HEK293 (cell line): ENCODE data around the gene OR9A2.

Experiments
- CTCF ChIA-PET: fragments of 350-600 bp; formaldehyde crosslinking; extraction: SDS; loops from one replicate; lab custom pipeline; 2021; ENCODE audit warnings: antibody characterized with exemption; lab: Yijun Ruan, JAX
- POLR2A ChIA-PET: fragments of 300-600 bp; formaldehyde crosslinking; extraction: SDS; loops from one replicate; lab custom pipeline; 2020; ENCODE audit warnings: antibody characterized with exemption, inconsistent platforms; lab: Yijun Ruan, JAX
- H3K27ac ChIP-seq: fragments of 200-500 bp; sonication (Bioruptor generic); 2 replicates; pipeline ENCODE4 v1.5.1; 2014; ENCODE audit warnings: low read depth, low read length, control low read depth, inconsistent platforms; ENCODE audit errors: extremely low read depth
- H3K36me3 ChIP-seq, 2 experiments: fragments of 200-500 bp in 1 of 2; sonication (Bioruptor generic) in 1 of 2; 1 replicate in 1 of 2; 2 replicates in 1 of 2; pipeline ENCODE4 v1.5.1; 2014 to 2017; ENCODE audit warnings: inconsistent platforms in 2 of 2, low read length in 2 of 2; ENCODE audit not compliant: control insufficient read depth in 2 of 2, insufficient read depth in 1 of 2
- H3K4me1 ChIP-seq: fragments of 200-500 bp; sonication (Bioruptor generic); 2 replicates; pipeline ENCODE4 v1.5.1; 2014; ENCODE audit warnings: mild to moderate bottlenecking, low read length, inconsistent platforms; ENCODE audit not compliant: control insufficient read depth, insufficient read depth
- H3K4me3 ChIP-seq: 2 replicates; pipeline ENCODE4 v1.5.1; 2011; ENCODE audit warnings: low read depth, mild to moderate bottlenecking, control low read depth, low read length, moderate library complexity
- H3K9me3 ChIP-seq: fragments of 200-500 bp; sonication (Bioruptor generic); 2 replicates; pipeline ENCODE4 v1.5.1; 2014; ENCODE audit warnings: low read depth, low read length, inconsistent platforms; ENCODE audit not compliant: control insufficient read depth, insufficient read depth
- GLIS2 ChIP-seq: fragments of 450-650 bp; formaldehyde crosslinking; IDR thresholded peaks from 2 replicates; pipeline ENCODE4 v1.5.1; 2016; ENCODE audit warnings: missing biosample characterization, missing genetic modification characterization
- HOXA7 ChIP-seq: sonication (generic); formaldehyde crosslinking; IDR thresholded peaks from 2 replicates; pipeline ENCODE4 v1.8.1; 2022; ENCODE audit warnings: missing genetic modification reagents, borderline replicate concordance
- HOXC10 ChIP-seq: sonication (generic); formaldehyde crosslinking; IDR thresholded peaks from 2 replicates; pipeline ENCODE4 v1.8.1; 2023; ENCODE audit warnings: mild to moderate bottlenecking, missing genetic modification reagents
- KLF7 ChIP-seq: fragments of 450-650 bp; formaldehyde crosslinking; IDR thresholded peaks from 2 replicates; pipeline ENCODE4 v1.5.1; 2016; ENCODE audit warnings: missing biosample characterization, missing genetic modification characterization, borderline replicate concordance
- KLF8 ChIP-seq: fragments of 450-650 bp; formaldehyde crosslinking; IDR thresholded peaks from 2 replicates; pipeline ENCODE4 v1.5.1; 2016; ENCODE audit warnings: missing biosample characterization, missing genetic modification characterization
- MYNN ChIP-seq: fragments of 450-650 bp; formaldehyde crosslinking; IDR thresholded peaks from 2 replicates; pipeline ENCODE4 v1.5.1; 2016; ENCODE audit warnings: missing biosample characterization, missing genetic modification characterization, borderline replicate concordance
- PRDM1 ChIP-seq: fragments of 450-650 bp; formaldehyde crosslinking; IDR thresholded peaks from 2 replicates; pipeline ENCODE4; 2016; ENCODE audit warnings: missing biosample characterization, missing genetic modification characterization
- YY1 ChIP-seq: fragments of 450-650 bp; formaldehyde crosslinking; IDR thresholded peaks from 2 replicates; pipeline ENCODE4 v1.5.1; 2018; ENCODE audit warnings: missing biosample characterization, missing genetic modification characterization
- ZBTB17 ChIP-seq: fragments of 450-650 bp; formaldehyde crosslinking; IDR thresholded peaks from 2 replicates; pipeline ENCODE4 v1.5.1; 2016; ENCODE audit warnings: missing biosample characterization, missing genetic modification characterization
- ZBTB6 ChIP-seq: fragments of 450-650 bp; formaldehyde crosslinking; IDR thresholded peaks from 2 replicates; pipeline ENCODE4 v1.5.1; 2017; ENCODE audit warnings: missing biosample characterization, missing genetic modification characterization
- ZFP69B ChIP-seq: fragments of 450-650 bp; formaldehyde crosslinking; IDR thresholded peaks from 2 replicates; pipeline ENCODE4 v1.5.1; 2016; ENCODE audit warnings: missing biosample characterization, missing genetic modification characterization
- ZNF140 ChIP-seq: fragments of 450-650 bp; formaldehyde crosslinking; IDR thresholded peaks from 2 replicates; pipeline ENCODE4 v1.5.1; 2016; ENCODE audit warnings: missing biosample characterization, missing genetic modification characterization
- ZNF146 ChIP-seq: fragments of 450-650 bp; formaldehyde crosslinking; IDR thresholded peaks from 2 replicates; pipeline ENCODE4 v1.5.1; 2016; ENCODE audit warnings: missing biosample characterization, missing genetic modification characterization
- ZNF169 ChIP-seq: fragments of 450-650 bp; formaldehyde crosslinking; IDR thresholded peaks from 2 replicates; pipeline ENCODE4 v1.5.1; 2016; ENCODE audit warnings: missing biosample characterization, missing genetic modification characterization
- ZNF174 ChIP-seq: fragments of 450-650 bp; formaldehyde crosslinking; IDR thresholded peaks from 2 replicates; pipeline ENCODE4 v1.5.0; 2017; ENCODE audit warnings: missing biosample characterization, mild to moderate bottlenecking, missing genetic modification characterization
- ZNF184 ChIP-seq: fragments of 450-650 bp; IDR thresholded peaks from 2 replicates; pipeline ENCODE4 v1.5.1; 2018; ENCODE audit warnings: missing biosample characterization, mild to moderate bottlenecking, missing genetic modification characterization
- ZNF24 ChIP-seq: fragments of 450-650 bp; formaldehyde crosslinking; IDR thresholded peaks from 2 replicates; pipeline ENCODE4 v1.5.1; 2016; ENCODE audit warnings: missing biosample characterization, missing genetic modification characterization
- ZNF292 ChIP-seq: fragments of 450-650 bp; formaldehyde crosslinking; IDR thresholded peaks from 2 replicates; pipeline ENCODE4 v1.5.1; 2016; ENCODE audit warnings: low read depth, missing biosample characterization, missing genetic modification characterization, borderline replicate concordance
- ZNF354C ChIP-seq: fragments of 450-650 bp; formaldehyde crosslinking; IDR thresholded peaks from 2 replicates; pipeline ENCODE4 v1.5.1; 2016; ENCODE audit warnings: missing biosample characterization, missing genetic modification characterization, low read depth, borderline replicate concordance
- ZNF510 ChIP-seq: fragments of 450-650 bp; formaldehyde crosslinking; IDR thresholded peaks from 2 replicates; pipeline ENCODE4 v1.5.1; 2018; ENCODE audit warnings: mild to moderate bottlenecking, missing genetic modification characterization, missing biosample characterization; ENCODE audit not compliant: insufficient replicate concordance
- ZNF529 ChIP-seq: fragments of 450-650 bp; formaldehyde crosslinking; IDR thresholded peaks from 2 replicates; pipeline ENCODE4 v1.5.1; 2017; ENCODE audit warnings: missing genetic modification characterization, missing biosample characterization; ENCODE audit not compliant: insufficient replicate concordance
- ZNF660 ChIP-seq: fragments of 450-650 bp; IDR thresholded peaks from 2 replicates; pipeline ENCODE4 v1.5.1; 2018; ENCODE audit warnings: missing biosample characterization, mild to moderate bottlenecking, missing genetic modification characterization
- ZNF830 ChIP-seq: fragments of 450-650 bp; IDR thresholded peaks from 2 replicates; pipeline ENCODE4 v1.5.0; 2018; ENCODE audit warnings: missing biosample characterization, missing genetic modification characterization, low read depth, mild to moderate bottlenecking, moderate library complexity
- ZSCAN5A ChIP-seq: fragments of 450-650 bp; formaldehyde crosslinking; IDR thresholded peaks from 2 replicates; pipeline ENCODE4 v1.5.1; 2016; ENCODE audit warnings: missing biosample characterization, missing genetic modification characterization
- ZXDB ChIP-seq: fragments of 450-650 bp; formaldehyde crosslinking; IDR thresholded peaks from 2 replicates; pipeline ENCODE4 v1.5.1; 2016; ENCODE audit warnings: missing biosample characterization, missing genetic modification characterization
- TF ChIP-seq, protein P1 (sequence below): fragments of 450-650 bp; formaldehyde crosslinking; IDR thresholded peaks from 2 replicates; pipeline ENCODE4 v1.5.1; 2016; ENCODE audit warnings: missing biosample characterization, missing genetic modification characterization, low read depth

The OR9A2 gene

DNA sequence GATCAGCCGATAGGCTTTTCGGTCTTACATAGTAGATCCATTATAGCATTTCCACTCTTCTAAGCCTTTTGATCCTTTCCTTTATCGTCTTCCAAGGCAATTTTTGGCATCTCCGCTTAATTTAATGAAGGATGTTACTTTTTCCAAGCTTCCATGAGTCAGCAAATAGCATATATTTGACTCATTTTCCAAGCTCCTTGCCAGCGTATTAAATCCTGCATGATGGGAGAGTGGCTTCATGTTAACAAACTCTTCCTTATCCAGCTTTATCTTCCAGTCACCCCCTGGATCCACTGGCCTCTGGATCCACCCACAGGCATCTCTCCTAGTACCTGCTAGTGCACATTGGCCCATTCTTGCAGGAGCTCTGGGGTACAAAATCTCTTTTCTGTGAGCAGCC is 13.0 kb downstream of the OR9A2 start:
- no peaks in the 10 kb centered on the region for H3K4me1 ChIP-seq
- POLR2A ChIA-PET, result no interaction called here
- TF ChIP-seq, protein P1, sequence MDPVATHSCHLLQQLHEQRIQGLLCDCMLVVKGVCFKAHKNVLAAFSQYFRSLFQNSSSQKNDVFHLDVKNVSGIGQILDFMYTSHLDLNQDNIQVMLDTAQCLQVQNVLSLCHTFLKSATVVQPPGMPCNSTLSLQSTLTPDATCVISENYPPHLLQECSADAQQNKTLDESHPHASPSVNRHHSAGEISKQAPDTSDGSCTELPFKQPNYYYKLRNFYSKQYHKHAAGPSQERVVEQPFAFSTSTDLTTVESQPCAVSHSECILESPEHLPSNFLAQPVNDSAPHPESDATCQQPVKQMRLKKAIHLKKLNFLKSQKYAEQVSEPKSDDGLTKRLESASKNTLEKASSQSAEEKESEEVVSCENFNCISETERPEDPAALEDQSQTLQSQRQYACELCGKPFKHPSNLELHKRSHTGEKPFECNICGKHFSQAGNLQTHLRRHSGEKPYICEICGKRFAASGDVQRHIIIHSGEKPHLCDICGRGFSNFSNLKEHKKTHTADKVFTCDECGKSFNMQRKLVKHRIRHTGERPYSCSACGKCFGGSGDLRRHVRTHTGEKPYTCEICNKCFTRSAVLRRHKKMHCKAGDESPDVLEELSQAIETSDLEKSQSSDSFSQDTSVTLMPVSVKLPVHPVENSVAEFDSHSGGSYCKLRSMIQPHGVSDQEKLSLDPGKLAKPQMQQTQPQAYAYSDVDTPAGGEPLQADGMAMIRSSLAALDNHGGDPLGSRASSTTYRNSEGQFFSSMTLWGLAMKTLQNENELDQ, result no peak
- TF ChIP-seq ZBTB17 (tag by site-specific recombination) (no peak), ZNF146 (tag by site-specific recombination) (no peak), ZNF529 (tag by site-specific recombination) (no peak), KLF7 (no peak), ZNF660 (no peak), ZNF830 (tag by site-specific recombination) (no peak), HOXC10 (no peak), ZNF140 (no peak), YY1 (tag by site-specific recombination) (no peak), KLF8 (tag by site-specific recombination) (no peak), ZXDB (tag by site-specific recombination) (no peak), ZSCAN5A (tag by site-specific recombination) (no peak), MYNN (tag by site-specific recombination) (no peak), ZNF354C (tag by site-specific recombination) (no peak), PRDM1 (tag by site-specific recombination) (no peak), ZNF510 (tag by site-specific recombination) (no peak), ZNF292 (tag by site-specific recombination) (no peak), ZNF24 (tag by site-specific recombination) (no peak)
- H3K4me3 ChIP-seq, result no peak overlapping the region
- H3K36me3 ChIP-seq, result no peaks in the 10 kb centered on the region
- H3K27ac ChIP-seq, result no peak overlapping the region
- H3K9me3 ChIP-seq, result no peaks in the 10 kb centered on the region
- CTCF ChIA-PET, result interaction anchor here (0.9 to 2.2 kb wide), 3 partner anchors 11 to 202 kb away, joined by 3 to 14 read pairs (median 4); no protein-coding TSS in a partner anchor

- no peak for TF ChIP-seq ZBTB17 (tag by site-specific recombination)
- ChIA-PET POLR2A (no interaction called here), CTCF (interaction anchor here (0.9 to 2.2 kb wide), 3 partner anchors 10 to 202 kb away, joined by 3 to 14 read pairs (median 4); no protein-coding TSS in a partner anchor)
- Histone ChIP-seq H3K4me3 (no peak overlapping the region), H3K9me3 (no peaks in the 10 kb centered on the region), H3K36me3 (no peaks in the 10 kb centered on the region), H3K27ac (no peak overlapping the region), H3K4me1 (no peaks in the 10 kb centered on the region)
Observed at GRCh38 chr7:143013473-143013872, 13.5 kb downstream of the OR9A2 start.

DNA sequence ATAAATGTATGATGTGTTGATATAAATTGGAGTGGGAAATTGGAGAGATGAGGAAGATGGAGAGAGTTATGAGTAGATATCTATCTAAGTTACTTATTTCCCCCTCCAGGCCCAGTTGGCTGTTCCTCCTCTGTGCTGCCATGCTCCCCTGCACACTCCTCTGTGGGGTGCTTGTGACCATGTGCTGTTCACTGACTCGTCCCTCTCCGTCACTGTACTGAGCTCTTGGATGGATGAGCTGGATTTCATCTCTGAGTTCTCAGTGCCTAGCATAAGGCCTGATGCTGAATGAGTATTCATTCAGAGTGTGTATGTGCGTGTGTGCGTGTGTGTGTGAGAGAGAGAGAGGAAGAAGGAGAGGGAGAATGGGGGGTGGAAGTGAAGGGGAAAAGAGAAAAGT is 14.5 kb downstream of the OR9A2 start:
- Histone ChIP-seq H3K4me3 (no peak overlapping the region), H3K36me3 (no peaks in the 10 kb centered on the region), H3K9me3 (no peaks in the 10 kb centered on the region), H3K4me1 (no peaks in the 10 kb centered on the region), H3K27ac (no peak overlapping the region)
- ChIA-PET POLR2A (no interaction called here), CTCF (interaction anchor here (0.6 to 1.1 kb wide), 3 partner anchors 25 to 203 kb away, joined by 3 to 8 read pairs (median 4); no protein-coding TSS in a partner anchor)
- no peak for TF ChIP-seq ZBTB6 (tag by site-specific recombination)
- TF ChIP-seq ZFP69B, result no peak
- TF ChIP-seq ZNF184 (tag by site-specific recombination), result no peak
- no peak for TF ChIP-seq ZNF174 (tag by site-specific recombination)
- TF ChIP-seq GLIS2 (tag by site-specific recombination), result no peak
- TF ChIP-seq HOXA7, result no peak
- TF ChIP-seq ZNF169 (tag by site-specific recombination), result no peak
